Measurements from ENCODE around the gene OR13J1. TPM values are rescaled to one million over a fixed set of nuclear protein-coding genes. Genes with fewer than 3 reads are reported as not detected.

The OR13J1 gene
- total RNA-seq, 2 experiments from 2014 or later = not detected

DNA sequence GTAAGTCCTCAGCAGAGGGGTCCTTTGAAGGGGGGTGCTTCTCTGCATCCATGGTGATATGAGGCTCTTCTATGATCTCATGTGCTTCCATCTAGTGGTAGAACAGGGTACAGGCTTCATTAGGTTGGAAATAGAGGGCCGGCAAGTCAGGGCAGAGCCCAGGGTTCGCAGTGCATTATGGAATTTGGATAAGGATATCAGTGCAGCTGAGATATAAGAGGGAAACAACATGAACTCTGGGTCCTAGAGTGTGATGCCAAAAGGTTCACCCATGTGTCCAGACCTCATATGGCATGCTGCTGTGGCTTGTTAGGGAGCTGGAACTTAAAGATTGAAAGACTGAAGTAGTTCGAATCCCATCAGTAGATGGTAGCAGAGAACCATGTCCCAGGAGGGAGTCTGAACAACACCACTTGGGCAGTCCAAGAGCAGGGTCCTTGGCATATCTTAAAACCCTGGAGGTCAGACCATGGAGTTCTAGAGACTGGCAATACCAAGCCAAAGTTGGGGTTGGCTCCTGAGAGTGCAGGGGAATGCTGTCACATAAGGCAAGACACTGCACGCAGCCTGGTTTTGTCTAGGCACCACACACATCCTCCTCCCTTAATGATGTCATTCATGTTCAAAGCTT, 44.0 kb downstream of the OR13J1 start:
- Mint-ChIP-seq H3K27me3 (ENCODE audit: low read depth) (peaks cover 14% of the 10 kb centered on the region), H3K36me3 (ENCODE audit: low read depth) (no peaks in the 10 kb centered on the region), H3K4me3 (no peak overlapping the region), H3K27ac (no peak overlapping the region), H3K4me1 (ENCODE audit: low read depth) (peaks cover 27% of the 10 kb centered on the region), H3K9me3 (ENCODE audit: insufficient read depth) (no peaks in the 10 kb centered on the region)
- ChIA-PET CTCF (interaction anchor here (0.6 to 4.3 kb wide), 46 partner anchors 10 to 210 kb away, joined by 3 to 64 read pairs (median 5); partner anchors contain the start of genes CCDC107, HINT2, RMRP and SPAG8), POLR2A (interaction anchor here (0.9 kb wide), 1 partner anchor 13 kb away, joined by 3 read pairs; no protein-coding TSS in a partner anchor)
- DNase-seq = peak; percentile 58
- ATAC-seq = peak; percentile 29

- peaks cover 12% of the 10 kb centered on the region for H3K4me1 Mint-ChIP-seq (ENCODE audit: low read depth)
- peaks cover 18% of the 10 kb centered on the region for H3K27me3 Mint-ChIP-seq (ENCODE audit: low read depth)
- ATAC-seq (no peak), DNase-seq (no peak)
- H3K36me3 Mint-ChIP-seq (ENCODE audit: low read depth) = no peaks in the 10 kb centered on the region
- CTCF ChIA-PET = interaction anchor here (1.2 to 3.6 kb wide), 4 partner anchors 9 to 60 kb away, joined by 4 to 15 read pairs (median 5); no protein-coding TSS in a partner anchor
- H3K9me3 Mint-ChIP-seq (ENCODE audit: insufficient read depth) = no peaks in the 10 kb centered on the region
- POLR2A ChIA-PET = interaction anchor here (1.4 kb wide), 1 partner anchor 11 kb away, joined by 5 read pairs; the partner anchor contains the start of gene SPAG8
- H3K4me3 Mint-ChIP-seq = no peak overlapping the region
- no peak overlapping the region for H3K27ac Mint-ChIP-seq
Measured at GRCh38 chr9:35822926-35823325, 47.3 kb downstream of the OR13J1 start.

DNA sequence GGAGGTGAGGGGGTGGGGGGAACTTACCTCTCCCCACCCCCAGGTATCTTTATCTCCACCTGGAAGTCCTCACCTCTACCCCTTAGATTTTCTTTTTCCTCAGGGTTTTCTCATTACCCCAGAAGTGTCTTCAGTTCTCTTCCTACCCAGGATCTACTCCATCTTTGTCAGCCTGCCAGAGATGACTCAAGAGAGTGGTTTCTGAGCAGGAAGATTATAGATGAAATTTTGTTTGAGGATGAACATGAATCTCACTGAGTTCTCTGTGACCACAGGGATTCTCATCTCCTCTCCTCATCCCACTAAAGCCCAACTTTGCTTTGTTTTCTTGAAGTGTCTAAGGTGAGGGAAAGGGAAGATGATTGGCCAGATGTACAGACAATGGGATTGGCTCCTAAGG, 50.1 kb downstream of the OR13J1 start:
- DNase-seq (no peak), ATAC-seq (no peak)
- Mint-ChIP-seq H3K4me1 (ENCODE audit: low read depth) (peaks cover 3% of the 10 kb centered on the region), H3K9me3 (ENCODE audit: insufficient read depth) (no peaks in the 10 kb centered on the region), H3K36me3 (ENCODE audit: low read depth) (peaks cover 3% of the 10 kb centered on the region), H3K27me3 (ENCODE audit: low read depth) (peaks cover 22% of the 10 kb centered on the region), H3K27ac (no peak overlapping the region), H3K4me3 (no peak overlapping the region)
- ChIA-PET POLR2A (interaction anchor here (1.5 kb wide), 1 partner anchor 8 kb away, joined by 3 read pairs; the partner anchor contains the start of gene SPAG8), CTCF (interaction anchor here (1.3 to 3.6 kb wide), 3 partner anchors 30 to 64 kb away, joined by 3 to 15 read pairs (median 4); no protein-coding TSS in a partner anchor)

Other genes with a start within 250 kb of the OR13J1 start
- gene SIT1, start 219.5 kb downstream of the OR13J1 start, total RNA-seq = 100 to 1,000 TPM; 213 to 220 TPM
- gene RMRP, start 212.4 kb downstream of the OR13J1 start, total RNA-seq = over 10,000 TPM in 1 of 2 experiments, 1,000 to 10,000 TPM in 1; 7,126 to 12,592 TPM
- 10 to 100 TPM; 34.8 to 36.8 TPM for gene CCDC107, start 212.1 kb downstream of the OR13J1 start, total RNA-seq
- 10 to 100 TPM; 17.2 to 17.3 TPM for gene ARHGEF39, start 205.2 kb downstream of the OR13J1 start, total RNA-seq
- 1 to 10 TPM in 1 of 2 experiments, under 1 TPM in 1; 0.50 to 1.3 TPM for gene CA9, start 196.5 kb downstream of the OR13J1 start, total RNA-seq
- gene TPM2, start 180.5 kb downstream of the OR13J1 start, total RNA-seq = 10 to 100 TPM; 12.0 to 12.8 TPM
- gene TLN1, start 138.2 kb downstream of the OR13J1 start, total RNA-seq = 100 to 1,000 TPM; 448 to 450 TPM
- gene CREB3, start 137.7 kb downstream of the OR13J1 start, total RNA-seq = 10 to 100 TPM; 21.6 to 21.7 TPM
- 10 to 100 TPM; 52.6 to 56.4 TPM for gene GBA2, start 121.2 kb downstream of the OR13J1 start, total RNA-seq
- 10 to 100 TPM; 22.1 to 22.9 TPM for gene RGP1, start 121.1 kb downstream of the OR13J1 start, total RNA-seq
- gene MSMP, start 116.1 kb downstream of the OR13J1 start, total RNA-seq = under 1 TPM; 0.61 to 0.89 TPM
- gene NPR2, start 78.8 kb downstream of the OR13J1 start, total RNA-seq = 10 to 100 TPM; 10.8 to 11.1 TPM
- gene SPAG8, start 58.1 kb downstream of the OR13J1 start, total RNA-seq = 1 to 10 TPM; 1.3 to 1.5 TPM
- 10 to 100 TPM; 74.7 to 76.8 TPM for gene HINT2, start 55.4 kb downstream of the OR13J1 start, total RNA-seq
- not detected for gene FAM221B, start 41.7 kb downstream of the OR13J1 start, total RNA-seq
- gene TMEM8B, start 41.2 kb downstream of the OR13J1 start, total RNA-seq = 1 to 10 TPM; 1.6 to 2.3 TPM
- gene HRCT1, start 35.8 kb upstream of the OR13J1 start, total RNA-seq = not detected
- gene SPAAR, start 39.1 kb upstream of the OR13J1 start, total RNA-seq = not detected
- not detected for gene OR2S2, start 87.8 kb upstream of the OR13J1 start, total RNA-seq
- 1 to 10 TPM; 5.7 to 7.3 TPM for gene RECK, start 166.5 kb upstream of the OR13J1 start, total RNA-seq

All from activated CD8-positive, alpha-beta T cell treated with anti-CD3 and anti-CD28 coated beads, Interleukin-2, amount 10 ng/mL, durations not matched to agents 7 days and 5 days (primary cell).